Measurements from ENCODE around the gene TANGO6.

The TANGO6 gene

GRCh38 chr16:68806422-68806821 lies 36.9 kb upstream of the TANGO6 start:
- no peak for DNase-seq
- Histone ChIP-seq H3K9me3 (ENCODE audit: control insufficient read depth, low read length) (no peaks in the 10 kb centered on the region), H2BK5ac (ENCODE audit: low read depth, low read length, poor library complexity, severe bottlenecking) (no peak overlapping the region), H2BK15ac (ENCODE audit: low read depth, poor library complexity, severe bottlenecking) (no peak overlapping the region), H3K4me3 (ENCODE audit: insufficient read depth in 1 of 2, low read depth in 1 of 2, low read length in 2 of 2) (no peak overlapping the region), H3K23ac (ENCODE audit: low read length in 2 of 2) (no peak overlapping the region), H4K91ac (ENCODE audit: low read length) (no peak overlapping the region), H4K8ac (ENCODE audit: low read length) (no peak overlapping the region), H3K27ac (ENCODE audit: low read length, poor library complexity, severe bottlenecking) (no peak overlapping the region), H3K27me3 (ENCODE audit: control insufficient read depth in 1 of 2, insufficient read depth in 1 of 2, low read length in 2 of 2) (no peaks in the 10 kb centered on the region), H3K36me3 (ENCODE audit: control insufficient read depth in 1 of 2, insufficient read depth in 2 of 2, low read depth in 1 of 2, low read length in 2 of 2) (peaks cover 0 to 3% of the 10 kb centered on the region in 2 experiments), H3K4ac (ENCODE audit: low read depth in 1 of 2, low read length in 2 of 2) (no peak overlapping the region), H3K4me1 (ENCODE audit: control insufficient read depth, insufficient read depth, low read depth, low read length) (no peaks in the 10 kb centered on the region), H2BK12ac (ENCODE audit: low read length in 2 of 2) (no peak overlapping the region), H3K79me1 (replicated peaks; ENCODE audit: low read length, poor library complexity, severe bottlenecking) (no peaks in the 10 kb centered on the region), H2AFZ (ENCODE audit: low read depth, low read length) (no peak overlapping the region), H3K14ac (ENCODE audit: low read length in 2 of 2) (no peak overlapping the region), H2AK5ac (ENCODE audit: low read length, severe bottlenecking) (no peak overlapping the region), H3K18ac (ENCODE audit: low read depth in 1 of 2, low read length in 2 of 2) (no peak overlapping the region), H2BK120ac (ENCODE audit: low read depth, low read length) (no peak overlapping the region), H3K9ac (ENCODE audit: low read length) (no peak overlapping the region), H3K4me2 (ENCODE audit: low read length, poor library complexity, severe bottlenecking) (no peak overlapping the region)
- WGBS, result 98% methylated on average over 2 of the region's 2 CpGs

- Histone ChIP-seq H2BK5ac (ENCODE audit: low read depth, low read length, poor library complexity, severe bottlenecking) (no peak overlapping the region), H2BK12ac (ENCODE audit: low read length in 2 of 2) (no peak overlapping the region), H4K91ac (ENCODE audit: low read length) (no peak overlapping the region), H3K4me1 (ENCODE audit: control insufficient read depth, insufficient read depth, low read depth, low read length) (no peaks in the 10 kb centered on the region), H3K4me2 (ENCODE audit: low read length, poor library complexity, severe bottlenecking) (no peak overlapping the region), H3K27me3 (ENCODE audit: control insufficient read depth in 1 of 2, insufficient read depth in 1 of 2, low read length in 2 of 2) (no peaks in the 10 kb centered on the region), H3K9ac (ENCODE audit: low read length) (no peak overlapping the region), H3K79me1 (replicated peaks; ENCODE audit: low read length, poor library complexity, severe bottlenecking) (no peaks in the 10 kb centered on the region), H3K9me3 (ENCODE audit: control insufficient read depth, low read length) (no peaks in the 10 kb centered on the region), H3K14ac (ENCODE audit: low read length in 2 of 2) (no peak overlapping the region), H2AFZ (ENCODE audit: low read depth, low read length) (no peak overlapping the region), H3K18ac (ENCODE audit: low read depth in 1 of 2, low read length in 2 of 2) (no peak overlapping the region), H3K36me3 (ENCODE audit: control insufficient read depth in 1 of 2, insufficient read depth in 2 of 2, low read depth in 1 of 2, low read length in 2 of 2) (peaks cover 0 to 3% of the 10 kb centered on the region in 2 experiments), H2AK5ac (ENCODE audit: low read length, severe bottlenecking) (no peak overlapping the region), H2BK15ac (ENCODE audit: low read depth, poor library complexity, severe bottlenecking) (no peak overlapping the region), H3K4ac (ENCODE audit: low read depth in 1 of 2, low read length in 2 of 2) (no peak overlapping the region), H3K23ac (ENCODE audit: low read length in 2 of 2) (no peak overlapping the region), H4K8ac (ENCODE audit: low read length) (no peak overlapping the region), H2BK120ac (ENCODE audit: low read depth, low read length) (no peak overlapping the region), H3K4me3 (ENCODE audit: insufficient read depth in 1 of 2, low read depth in 1 of 2, low read length in 2 of 2) (no peak overlapping the region), H3K27ac (ENCODE audit: low read length, poor library complexity, severe bottlenecking) (no peak overlapping the region)
- WGBS, result 62% methylated on average over 1 of the region's 1 CpG
- no peak for DNase-seq
These were observed 36.4 kb upstream of the TANGO6 start for GRCh38 chr16:68806981-68807380.

- Histone ChIP-seq H3K23ac (ENCODE audit: low read length in 2 of 2) (no peak overlapping the region), H2AK5ac (ENCODE audit: low read length, severe bottlenecking) (no peak overlapping the region), H2BK5ac (ENCODE audit: low read depth, low read length, poor library complexity, severe bottlenecking) (no peak overlapping the region), H3K79me1 (replicated peaks; ENCODE audit: low read length, poor library complexity, severe bottlenecking) (no peaks in the 10 kb centered on the region), H3K14ac (ENCODE audit: low read length in 2 of 2) (no peak overlapping the region), H3K4ac (ENCODE audit: low read depth in 1 of 2, low read length in 2 of 2) (no peak overlapping the region), H2BK15ac (ENCODE audit: low read depth, poor library complexity, severe bottlenecking) (no peak overlapping the region), H3K18ac (ENCODE audit: low read depth in 1 of 2, low read length in 2 of 2) (no peak overlapping the region), H3K9me3 (ENCODE audit: control insufficient read depth, low read length) (no peaks in the 10 kb centered on the region), H2BK12ac (ENCODE audit: low read length in 2 of 2) (no peak overlapping the region), H3K36me3 (ENCODE audit: control insufficient read depth in 1 of 2, insufficient read depth in 2 of 2, low read depth in 1 of 2, low read length in 2 of 2) (peaks cover 0 to 6% of the 10 kb centered on the region in 2 experiments), H3K9ac (ENCODE audit: low read length) (no peak overlapping the region), H3K4me1 (ENCODE audit: control insufficient read depth, insufficient read depth, low read depth, low read length) (no peaks in the 10 kb centered on the region), H4K91ac (ENCODE audit: low read length) (no peak overlapping the region), H3K4me2 (ENCODE audit: low read length, poor library complexity, severe bottlenecking) (no peak overlapping the region), H3K27ac (ENCODE audit: low read length, poor library complexity, severe bottlenecking) (no peak overlapping the region), H3K27me3 (ENCODE audit: control insufficient read depth in 1 of 2, insufficient read depth in 1 of 2, low read length in 2 of 2) (no peaks in the 10 kb centered on the region), H4K8ac (ENCODE audit: low read length) (no peak overlapping the region), H3K4me3 (ENCODE audit: insufficient read depth in 1 of 2, low read depth in 1 of 2, low read length in 2 of 2) (no peak overlapping the region), H2AFZ (ENCODE audit: low read depth, low read length) (no peak overlapping the region), H2BK120ac (ENCODE audit: low read depth, low read length) (no peak overlapping the region)
- 90% methylated on average over 3 of the region's 3 CpGs for WGBS
- no peak for DNase-seq
These were observed 28.8 kb upstream of the TANGO6 start for GRCh38 chr16:68814516-68814915.

GRCh38 chr16:68823401-68824135 lies 19.8 kb upstream of the TANGO6 start:
- H2BK15ac ChIP-seq (ENCODE audit: low read depth, poor library complexity, severe bottlenecking), result peak overlapping the region; percentile 40
- DNase-seq, result peak; percentile 71

More at GRCh38 chr16:68823401-68824135, 19.8 kb upstream of the TANGO6 start:
- Histone ChIP-seq H3K9ac (ENCODE audit: low read length) (peak overlapping the region; percentile 54), H3K18ac (ENCODE audit: low read depth in 1 of 2, low read length in 2 of 2) (no peak overlapping the region), H3K4me2 (ENCODE audit: low read length, poor library complexity, severe bottlenecking) (no peak overlapping the region), H3K79me1 (replicated peaks; ENCODE audit: low read length, poor library complexity, severe bottlenecking) (peaks cover 5% of the 10 kb centered on the region), H2BK5ac (ENCODE audit: low read depth, low read length, poor library complexity, severe bottlenecking) (peak overlapping the region; percentile 97), H2AFZ (ENCODE audit: low read depth, low read length) (no peak overlapping the region), H2BK12ac (ENCODE audit: low read length in 2 of 2) (no peak overlapping the region), H3K23ac (ENCODE audit: low read length in 2 of 2) (no peak overlapping the region), H3K27me3 (ENCODE audit: control insufficient read depth in 1 of 2, insufficient read depth in 1 of 2, low read length in 2 of 2) (no peaks in the 10 kb centered on the region), H2AK5ac (ENCODE audit: low read length, severe bottlenecking) (no peak overlapping the region), H3K4ac (ENCODE audit: low read depth in 1 of 2, low read length in 2 of 2) (no peak overlapping the region), H3K36me3 (ENCODE audit: control insufficient read depth in 1 of 2, insufficient read depth in 2 of 2, low read depth in 1 of 2, low read length in 2 of 2) (no peaks in the 10 kb centered on the region), H3K27ac (ENCODE audit: low read length, poor library complexity, severe bottlenecking) (peak overlapping the region; percentile 98), H2BK120ac (ENCODE audit: low read depth, low read length) (no peak overlapping the region), H3K4me3 (ENCODE audit: insufficient read depth in 1 of 2, low read depth in 1 of 2, low read length in 2 of 2) (peak overlapping the region in 1 of 2 experiments; percentile 42), H3K14ac (ENCODE audit: low read length in 2 of 2) (no peak overlapping the region), H4K91ac (ENCODE audit: low read length) (no peak overlapping the region), H4K8ac (ENCODE audit: low read length) (no peak overlapping the region), H3K4me1 (ENCODE audit: control insufficient read depth, insufficient read depth, low read depth, low read length) (peaks cover 15% of the 10 kb centered on the region), H3K9me3 (ENCODE audit: control insufficient read depth, low read length) (peaks cover 8% of the 10 kb centered on the region)
- 46% methylated on average over 8 of the region's 8 CpGs for WGBS

All from mesenchymal stem cell (in vitro differentiated cells and primary cell).